Tibial nerve (tissue), 4 donors: ENCODE measurements around the gene EPG5.

ENCODE experiments used
- EP300 ChIP-seq, 2 donors: sonication (generic); formaldehyde crosslinking; IDR thresholded peaks; one replicate each; pipeline ENCODE4 v1.6.1; 2017; ENCODE audit warnings: antibody characterized with exemption in 2 of 2, mild to moderate bottlenecking in 1 of 2
- POLR2A ChIP-seq, 2 donors: fragments of 450-650 bp; IDR thresholded peaks; one replicate each; pipeline ENCODE4 v1.6.1; 2017; ENCODE audit warnings: antibody characterized with exemption in 2 of 2, mild to moderate bottlenecking in 2 of 2, moderate library complexity in 2 of 2
- TF ChIP-seq, protein P1 (sequence below), 5 experiments: fragments of 200-600 bp in 3 of 5; fragments of 450-650 bp in 2 of 5; sonication (generic) in 3 of 5; IDR thresholded peaks; one replicate each; pipeline ENCODE4 v1.5.1; 2016 to 2019; ENCODE audit warnings: antibody characterized with exemption in 5 of 5, mild to moderate bottlenecking in 3 of 5, moderate library complexity in 2 of 5

DNA sequence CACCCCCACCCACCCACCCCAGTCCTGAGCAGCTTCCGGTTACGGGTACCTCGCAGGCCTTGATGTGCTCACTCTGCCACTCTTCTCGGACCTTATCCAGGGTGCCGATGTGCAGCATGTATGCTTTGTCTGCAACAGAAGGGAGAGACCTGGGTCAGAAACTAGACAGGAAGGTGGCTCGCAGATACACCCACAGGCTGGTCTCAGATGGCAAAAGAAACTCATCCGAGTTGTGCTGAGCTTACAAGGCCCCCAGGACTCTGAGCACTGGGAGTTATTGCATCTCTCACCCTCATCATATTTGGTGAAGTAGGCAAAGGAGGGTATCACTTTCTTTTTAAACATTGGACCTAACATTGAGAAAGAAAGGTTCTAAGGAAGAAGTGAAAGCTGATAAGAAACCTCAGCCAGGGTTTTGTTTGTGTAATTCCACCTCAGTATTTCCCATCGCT, 30.6 kb upstream of the EPG5 start:
- TF ChIP-seq, protein P1, sequence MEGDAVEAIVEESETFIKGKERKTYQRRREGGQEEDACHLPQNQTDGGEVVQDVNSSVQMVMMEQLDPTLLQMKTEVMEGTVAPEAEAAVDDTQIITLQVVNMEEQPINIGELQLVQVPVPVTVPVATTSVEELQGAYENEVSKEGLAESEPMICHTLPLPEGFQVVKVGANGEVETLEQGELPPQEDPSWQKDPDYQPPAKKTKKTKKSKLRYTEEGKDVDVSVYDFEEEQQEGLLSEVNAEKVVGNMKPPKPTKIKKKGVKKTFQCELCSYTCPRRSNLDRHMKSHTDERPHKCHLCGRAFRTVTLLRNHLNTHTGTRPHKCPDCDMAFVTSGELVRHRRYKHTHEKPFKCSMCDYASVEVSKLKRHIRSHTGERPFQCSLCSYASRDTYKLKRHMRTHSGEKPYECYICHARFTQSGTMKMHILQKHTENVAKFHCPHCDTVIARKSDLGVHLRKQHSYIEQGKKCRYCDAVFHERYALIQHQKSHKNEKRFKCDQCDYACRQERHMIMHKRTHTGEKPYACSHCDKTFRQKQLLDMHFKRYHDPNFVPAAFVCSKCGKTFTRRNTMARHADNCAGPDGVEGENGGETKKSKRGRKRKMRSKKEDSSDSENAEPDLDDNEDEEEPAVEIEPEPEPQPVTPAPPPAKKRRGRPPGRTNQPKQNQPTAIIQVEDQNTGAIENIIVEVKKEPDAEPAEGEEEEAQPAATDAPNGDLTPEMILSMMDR (IDR thresholded peaks at IDR 0.05), result no peak
- no peak for TF ChIP-seq EP300 (IDR thresholded peaks at IDR 0.05)
- no peak for TF ChIP-seq POLR2A (IDR thresholded peaks at IDR 0.05)
